ENCODE measurements around the gene ATP10B.

Gene ATP10B

DNA sequence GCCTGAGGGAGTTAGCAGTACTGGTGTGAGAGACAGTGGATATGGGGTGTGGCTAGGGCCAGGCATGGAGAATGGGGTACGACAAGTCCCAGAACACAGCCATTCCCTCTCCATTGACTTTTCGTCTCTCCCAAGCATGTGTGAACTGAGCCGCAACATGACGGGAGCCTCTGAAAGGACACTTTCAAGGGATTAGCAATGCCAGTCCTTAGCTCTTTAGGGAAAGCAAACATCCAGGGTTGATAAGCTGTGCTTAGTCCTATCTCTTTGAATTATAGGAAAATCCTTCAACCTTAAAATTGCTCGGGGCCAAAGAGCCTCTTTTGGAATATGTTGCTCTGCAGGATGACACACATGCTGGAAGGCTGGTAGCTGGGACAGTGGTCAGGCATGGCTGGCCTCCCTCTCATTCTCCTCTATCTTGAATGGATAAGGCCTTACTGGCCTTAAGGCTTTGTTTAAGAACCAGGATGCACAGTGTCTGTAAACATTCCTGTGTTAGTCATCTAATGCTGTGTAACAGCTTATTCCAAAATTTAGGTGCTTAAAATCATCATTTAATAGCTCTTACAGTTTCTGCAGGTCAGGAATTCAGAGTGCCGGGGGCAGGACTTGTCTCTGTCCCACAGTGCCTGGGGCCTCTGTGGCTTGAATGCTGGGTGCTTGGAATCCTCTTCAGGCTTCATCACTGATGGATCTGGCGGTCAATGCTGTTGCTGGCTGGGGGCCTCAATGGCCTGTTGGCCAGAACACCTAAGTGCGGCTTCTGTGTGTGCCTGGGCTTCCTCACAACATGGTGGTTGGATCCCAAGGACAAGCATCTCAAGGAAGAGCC is 335.1 kb downstream of the ATP10B start:
- no peak for TF ChIP-seq FOXP2 (optimal IDR thresholded peaks at IDR 0.05; ENCODE audit: borderline replicate concordance, extremely low read depth, extremely low read length, insufficient read depth)
- TF ChIP-seq TAF1 (IDR thresholded peaks at IDR 0.05; ENCODE audit: borderline replicate concordance, insufficient read depth, low read length) = no peak
- no peak for TF ChIP-seq POLR2AphosphoS5 (IDR thresholded peaks at IDR 0.05; ENCODE audit: low read depth, low read length)
- no peak for TF ChIP-seq SIN3A (IDR thresholded peaks at IDR 0.05; ENCODE audit: borderline replicate concordance, insufficient read depth, low read length)
- TF ChIP-seq, protein P1, sequence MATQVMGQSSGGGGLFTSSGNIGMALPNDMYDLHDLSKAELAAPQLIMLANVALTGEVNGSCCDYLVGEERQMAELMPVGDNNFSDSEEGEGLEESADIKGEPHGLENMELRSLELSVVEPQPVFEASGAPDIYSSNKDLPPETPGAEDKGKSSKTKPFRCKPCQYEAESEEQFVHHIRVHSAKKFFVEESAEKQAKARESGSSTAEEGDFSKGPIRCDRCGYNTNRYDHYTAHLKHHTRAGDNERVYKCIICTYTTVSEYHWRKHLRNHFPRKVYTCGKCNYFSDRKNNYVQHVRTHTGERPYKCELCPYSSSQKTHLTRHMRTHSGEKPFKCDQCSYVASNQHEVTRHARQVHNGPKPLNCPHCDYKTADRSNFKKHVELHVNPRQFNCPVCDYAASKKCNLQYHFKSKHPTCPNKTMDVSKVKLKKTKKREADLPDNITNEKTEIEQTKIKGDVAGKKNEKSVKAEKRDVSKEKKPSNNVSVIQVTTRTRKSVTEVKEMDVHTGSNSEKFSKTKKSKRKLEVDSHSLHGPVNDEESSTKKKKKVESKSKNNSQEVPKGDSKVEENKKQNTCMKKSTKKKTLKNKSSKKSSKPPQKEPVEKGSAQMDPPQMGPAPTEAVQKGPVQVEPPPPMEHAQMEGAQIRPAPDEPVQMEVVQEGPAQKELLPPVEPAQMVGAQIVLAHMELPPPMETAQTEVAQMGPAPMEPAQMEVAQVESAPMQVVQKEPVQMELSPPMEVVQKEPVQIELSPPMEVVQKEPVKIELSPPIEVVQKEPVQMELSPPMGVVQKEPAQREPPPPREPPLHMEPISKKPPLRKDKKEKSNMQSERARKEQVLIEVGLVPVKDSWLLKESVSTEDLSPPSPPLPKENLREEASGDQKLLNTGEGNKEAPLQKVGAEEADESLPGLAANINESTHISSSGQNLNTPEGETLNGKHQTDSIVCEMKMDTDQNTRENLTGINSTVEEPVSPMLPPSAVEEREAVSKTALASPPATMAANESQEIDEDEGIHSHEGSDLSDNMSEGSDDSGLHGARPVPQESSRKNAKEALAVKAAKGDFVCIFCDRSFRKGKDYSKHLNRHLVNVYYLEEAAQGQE (IDR thresholded peaks at IDR 0.05; ENCODE audit: insufficient read depth in 1 of 2, low read depth in 2 of 2, low read length in 2 of 2) = no peak

DNA sequence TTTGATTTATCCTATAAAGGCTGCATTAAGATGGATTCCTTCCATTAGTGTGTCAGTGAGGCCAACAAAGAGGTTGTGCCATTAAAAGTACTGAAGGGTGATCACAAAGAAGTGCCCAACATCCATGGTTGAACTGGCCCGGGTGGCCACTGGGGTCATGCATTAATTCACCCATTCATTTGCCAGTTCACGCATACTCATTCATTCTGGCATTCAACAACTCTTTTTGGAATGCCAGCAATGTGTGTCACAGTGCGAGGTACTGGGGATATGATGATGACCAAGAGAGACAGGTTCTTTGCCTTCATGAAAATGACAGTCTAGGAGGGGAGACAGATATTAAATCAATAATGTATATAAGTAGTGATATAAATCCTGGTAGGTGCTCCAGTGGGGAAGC is 337.1 kb downstream of the ATP10B start:
- TF ChIP-seq POLR2AphosphoS5 (IDR thresholded peaks at IDR 0.05; ENCODE audit: low read depth, low read length) = no peak
- TF ChIP-seq SIN3A (IDR thresholded peaks at IDR 0.05; ENCODE audit: borderline replicate concordance, insufficient read depth, low read length) = no peak
- no peak for TF ChIP-seq FOXP2 (optimal IDR thresholded peaks at IDR 0.05; ENCODE audit: borderline replicate concordance, extremely low read depth, extremely low read length, insufficient read depth)
- TF ChIP-seq TAF1 (IDR thresholded peaks at IDR 0.05; ENCODE audit: borderline replicate concordance, insufficient read depth, low read length) = no peak
- TF ChIP-seq, protein P1 (IDR thresholded peaks at IDR 0.05; ENCODE audit: insufficient read depth in 1 of 2, low read depth in 2 of 2, low read length in 2 of 2) = no peak

DNA sequence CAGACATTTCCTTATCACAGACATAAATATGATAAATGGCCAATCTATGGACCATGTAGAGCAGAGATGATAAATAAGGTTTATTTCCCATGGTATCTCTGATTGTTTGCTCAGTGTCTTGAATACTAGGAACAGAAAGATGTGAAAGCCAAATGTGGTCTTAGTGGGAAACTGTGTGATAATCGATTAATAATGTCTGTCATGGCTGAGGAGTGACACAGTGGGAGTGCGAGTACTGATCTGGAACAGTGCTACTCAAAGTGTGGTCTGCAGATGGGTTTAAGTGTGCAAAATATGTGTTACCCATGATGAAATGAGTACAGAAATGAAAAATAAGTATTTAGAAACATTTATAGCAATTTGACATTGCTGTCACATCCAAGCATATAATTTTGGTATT is 337.8 kb downstream of the ATP10B start:
- TF ChIP-seq FOXP2 (optimal IDR thresholded peaks at IDR 0.05; ENCODE audit: borderline replicate concordance, extremely low read depth, extremely low read length, insufficient read depth) = no peak
- TF ChIP-seq POLR2AphosphoS5 (IDR thresholded peaks at IDR 0.05; ENCODE audit: low read depth, low read length) = no peak
- TF ChIP-seq, protein P1 (IDR thresholded peaks at IDR 0.05; ENCODE audit: insufficient read depth in 1 of 2, low read depth in 2 of 2, low read length in 2 of 2) = no peak
- TF ChIP-seq SIN3A (IDR thresholded peaks at IDR 0.05; ENCODE audit: borderline replicate concordance, insufficient read depth, low read length) = no peak
- TF ChIP-seq TAF1 (IDR thresholded peaks at IDR 0.05; ENCODE audit: borderline replicate concordance, insufficient read depth, low read length) = no peak

DNA sequence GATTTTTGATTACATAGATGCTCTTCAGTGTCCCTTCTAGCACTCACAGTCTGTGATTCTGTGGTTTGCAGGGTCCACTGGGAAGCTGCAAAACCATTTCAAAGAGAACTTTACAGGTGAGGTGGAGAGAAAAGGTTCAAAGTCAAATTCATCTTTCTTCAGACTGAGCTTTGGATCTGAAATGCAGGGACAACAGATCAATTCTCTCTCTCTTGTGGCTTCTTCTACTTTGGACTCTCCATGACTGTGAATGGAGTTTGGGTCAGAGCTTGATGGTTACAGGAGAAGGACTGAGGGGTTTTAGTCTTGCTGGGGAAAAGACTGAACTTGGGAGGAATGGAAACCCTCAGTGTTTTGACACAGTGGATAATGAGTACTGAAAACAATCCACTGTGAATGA is 338.5 kb downstream of the ATP10B start:
- TF ChIP-seq FOXP2 (optimal IDR thresholded peaks at IDR 0.05; ENCODE audit: borderline replicate concordance, extremely low read depth, extremely low read length, insufficient read depth) (no peak), SIN3A (IDR thresholded peaks at IDR 0.05; ENCODE audit: borderline replicate concordance, insufficient read depth, low read length) (no peak), POLR2AphosphoS5 (IDR thresholded peaks at IDR 0.05; ENCODE audit: low read depth, low read length) (no peak), TAF1 (IDR thresholded peaks at IDR 0.05; ENCODE audit: borderline replicate concordance, insufficient read depth, low read length) (no peak)
- TF ChIP-seq, protein P1 (IDR thresholded peaks at IDR 0.05; ENCODE audit: insufficient read depth in 1 of 2, low read depth in 2 of 2, low read length in 2 of 2) = no peak

Measured in PFSK-1 (cell line).